MM.1S (cell line): Measurements from ENCODE around the gene MAD1L1.

Experiments
- EZH2 ChIP-seq: fragments of 300-600 bp; sonication (generic); optimal IDR thresholded peaks from 2 replicates; pipeline ENCODE3; 2017; ENCODE audit warnings: low read depth, mild to moderate bottlenecking, antibody characterized with exemption, low read length, mixed read lengths
- TF ChIP-seq, protein P1 (sequence below): fragments of 300-600 bp; sonication (generic); IDR thresholded peaks from 2 replicates; pipeline ENCODE4 v1.5.1; 2016; ENCODE audit warnings: antibody characterized with exemption, low read length, mixed read lengths

DNA sequence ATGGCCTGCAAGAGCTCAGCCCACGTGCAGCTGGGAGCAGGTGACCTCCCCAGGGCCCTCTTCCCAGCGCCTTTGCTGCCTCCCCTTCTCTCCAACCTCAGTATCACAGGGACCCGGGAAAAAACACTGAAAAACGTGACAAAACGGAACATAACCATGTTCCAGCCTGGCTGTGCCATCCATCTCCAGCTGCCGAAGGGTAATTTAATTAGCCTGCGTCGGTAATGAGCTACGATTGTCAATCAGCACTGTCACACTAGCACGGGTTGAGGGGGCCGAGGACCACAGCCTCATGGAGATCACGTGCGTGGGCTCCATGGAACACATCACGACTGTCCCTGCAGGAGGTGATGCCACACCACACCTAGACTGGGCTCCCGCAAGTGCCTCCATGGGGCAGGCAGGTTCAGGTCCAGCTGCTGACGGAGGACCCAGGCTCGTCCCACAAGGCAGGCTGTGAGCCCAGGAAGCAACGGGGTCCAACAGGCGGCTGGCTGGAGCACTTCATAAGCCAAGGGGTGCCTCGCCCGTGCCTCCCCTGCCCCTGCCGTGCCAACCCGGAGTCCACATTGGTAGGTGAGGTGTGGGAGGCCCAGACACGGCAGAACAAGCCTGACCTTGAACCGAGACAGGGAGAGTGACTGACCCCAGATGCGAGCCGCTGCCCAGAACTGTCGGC, 363.2 kb downstream of the MAD1L1 start:
- TF ChIP-seq, protein P1, sequence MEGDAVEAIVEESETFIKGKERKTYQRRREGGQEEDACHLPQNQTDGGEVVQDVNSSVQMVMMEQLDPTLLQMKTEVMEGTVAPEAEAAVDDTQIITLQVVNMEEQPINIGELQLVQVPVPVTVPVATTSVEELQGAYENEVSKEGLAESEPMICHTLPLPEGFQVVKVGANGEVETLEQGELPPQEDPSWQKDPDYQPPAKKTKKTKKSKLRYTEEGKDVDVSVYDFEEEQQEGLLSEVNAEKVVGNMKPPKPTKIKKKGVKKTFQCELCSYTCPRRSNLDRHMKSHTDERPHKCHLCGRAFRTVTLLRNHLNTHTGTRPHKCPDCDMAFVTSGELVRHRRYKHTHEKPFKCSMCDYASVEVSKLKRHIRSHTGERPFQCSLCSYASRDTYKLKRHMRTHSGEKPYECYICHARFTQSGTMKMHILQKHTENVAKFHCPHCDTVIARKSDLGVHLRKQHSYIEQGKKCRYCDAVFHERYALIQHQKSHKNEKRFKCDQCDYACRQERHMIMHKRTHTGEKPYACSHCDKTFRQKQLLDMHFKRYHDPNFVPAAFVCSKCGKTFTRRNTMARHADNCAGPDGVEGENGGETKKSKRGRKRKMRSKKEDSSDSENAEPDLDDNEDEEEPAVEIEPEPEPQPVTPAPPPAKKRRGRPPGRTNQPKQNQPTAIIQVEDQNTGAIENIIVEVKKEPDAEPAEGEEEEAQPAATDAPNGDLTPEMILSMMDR: no peak
- no peak for TF ChIP-seq EZH2
